PC-3 (cell line): ENCODE data around the gene MET.

Source experiments
- CTCF ChIP-seq: fragments of 300-600 bp; sonication (generic); conservative IDR thresholded peaks from 2 replicates; pipeline ENCODE4 v1.5.1; 2017; ENCODE audit warnings: antibody characterized with exemption, low read depth, mild to moderate bottlenecking, low read length
- EZH2 ChIP-seq: fragments of 300-600 bp; sonication (generic); IDR thresholded peaks from one replicate; pipeline ENCODE4 v1.6.1; 2017; ENCODE audit warnings: antibody characterized with exemption, mild to moderate bottlenecking, low read length; ENCODE audit not compliant: unreplicated experiment
- EZH2phosphoT487 ChIP-seq: fragments of 300-600 bp; sonication (generic); IDR thresholded peaks from 2 replicates; pipeline ENCODE4 v1.6.1; 2018; ENCODE audit warnings: mild to moderate bottlenecking, antibody characterized with exemption, low read length, borderline replicate concordance

GRCh38 chr7:116796471-116796870 lies 124.5 kb downstream of the MET start:
- TF ChIP-seq EZH2, result no peak
- no peak for TF ChIP-seq CTCF
- no peak for TF ChIP-seq EZH2phosphoT487
